Activated CD4-positive, alpha-beta memory T cell treated with anti-CD3 and anti-CD28 coated beads for 36 hours (primary cell): ENCODE measurements around the gene RPL37A. TPM values are rescaled to one million over a fixed set of nuclear protein-coding genes. Genes with fewer than 3 reads are reported as not detected.

ENCODE experiments used
- CTCF ChIA-PET: fragments of 350-600 bp; sonication (Branson Sonifier 250); formaldehyde crosslinking; loops from one replicate; lab custom pipeline; 2021; ENCODE audit warnings: antibody characterized with exemption, inconsistent platforms; lab: Charles Lee
- POLR2A ChIA-PET: fragments of 350-600 bp; sonication (Branson Sonifier 250); formaldehyde crosslinking; loops from one replicate; lab custom pipeline; 2021; ENCODE audit warnings: antibody characterized with exemption; lab: Charles Lee
- DNase-seq: peaks from one replicate; pipeline ENCODE4 v3.0.0-alpha.2; 2020
- H3K27ac Mint-ChIP-seq: one replicate; pipeline ENCODE4 v1.8.0; 2021; ENCODE audit warnings: mixed read lengths
- H3K27me3 Mint-ChIP-seq: one replicate; pipeline ENCODE4 v1.8.0; 2021; ENCODE audit warnings: mixed read lengths
- H3K36me3 Mint-ChIP-seq: one replicate; pipeline ENCODE4 v1.8.0; 2021; ENCODE audit warnings: mixed read lengths
- H3K4me1 Mint-ChIP-seq: one replicate; pipeline ENCODE4 v1.8.0; 2021; ENCODE audit warnings: low read depth, mixed read lengths
- H3K4me3 Mint-ChIP-seq: one replicate; pipeline ENCODE4 v1.8.0; 2021; ENCODE audit warnings: mild to moderate bottlenecking, mixed read lengths
- H3K9me3 Mint-ChIP-seq: one replicate; pipeline ENCODE4 v1.8.0; 2021; ENCODE audit warnings: mixed read lengths
- intact Hi-C: fragments of 100-400 bp; cut with micrococcal nuclease; formaldehyde crosslinking; loops from one replicate; pipeline ENCODE4 v1.15.1; 2023
- total RNA-seq, 2 experiments: library from RNA; stranded (reverse); gene quantifications; one replicate each; pipeline ENCODE4 v1.2.3, GENCODE V29; 2021

Gene RPL37A
- total RNA-seq, 2 experiments from 2014 or later: 4,165 to 4,237 TPM

DNA sequence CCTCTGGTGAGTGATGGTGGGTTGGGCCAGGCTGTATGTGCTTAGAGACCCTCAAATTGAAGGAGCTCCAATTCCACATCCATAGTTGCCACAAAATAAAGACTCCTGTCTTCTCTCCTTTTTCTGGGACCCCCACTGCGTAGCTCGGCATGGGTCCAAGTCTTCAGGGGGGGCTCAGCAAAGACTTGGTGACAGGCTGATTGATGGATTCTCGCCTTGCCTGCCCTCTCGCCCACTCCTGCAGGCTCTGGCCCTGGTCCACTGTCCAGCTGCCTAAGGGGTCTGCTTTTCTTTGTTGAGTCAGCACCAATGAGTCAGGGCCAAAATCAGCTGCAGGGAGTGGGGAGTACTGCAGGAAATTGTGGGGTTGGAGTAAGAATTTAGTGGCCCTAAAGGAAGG lies 21.5 kb downstream of the RPL37A start:
- H3K27me3 Mint-ChIP-seq: no peaks in the 10 kb centered on the region
- ChIA-PET POLR2A (interaction anchor here (0.9 kb wide), 1 partner anchor 13 kb away, joined by 4 read pairs; no protein-coding TSS in a partner anchor), CTCF (interaction anchor here (0.6 to 8.1 kb wide), 8 partner anchors 10 to 1195 kb away, joined by 3 to 171 read pairs (median 4); partner anchors contain the start of gene RPL37A)
- no peak overlapping the region for H3K4me3 Mint-ChIP-seq
- peaks cover 16% of the 10 kb centered on the region for H3K36me3 Mint-ChIP-seq
- no peaks in the 10 kb centered on the region for H3K9me3 Mint-ChIP-seq
- intact Hi-C loops: no loop called here
- no peak overlapping the region for H3K27ac Mint-ChIP-seq
- H3K4me1 Mint-ChIP-seq: no peaks in the 10 kb centered on the region
- no peak for DNase-seq

DNA sequence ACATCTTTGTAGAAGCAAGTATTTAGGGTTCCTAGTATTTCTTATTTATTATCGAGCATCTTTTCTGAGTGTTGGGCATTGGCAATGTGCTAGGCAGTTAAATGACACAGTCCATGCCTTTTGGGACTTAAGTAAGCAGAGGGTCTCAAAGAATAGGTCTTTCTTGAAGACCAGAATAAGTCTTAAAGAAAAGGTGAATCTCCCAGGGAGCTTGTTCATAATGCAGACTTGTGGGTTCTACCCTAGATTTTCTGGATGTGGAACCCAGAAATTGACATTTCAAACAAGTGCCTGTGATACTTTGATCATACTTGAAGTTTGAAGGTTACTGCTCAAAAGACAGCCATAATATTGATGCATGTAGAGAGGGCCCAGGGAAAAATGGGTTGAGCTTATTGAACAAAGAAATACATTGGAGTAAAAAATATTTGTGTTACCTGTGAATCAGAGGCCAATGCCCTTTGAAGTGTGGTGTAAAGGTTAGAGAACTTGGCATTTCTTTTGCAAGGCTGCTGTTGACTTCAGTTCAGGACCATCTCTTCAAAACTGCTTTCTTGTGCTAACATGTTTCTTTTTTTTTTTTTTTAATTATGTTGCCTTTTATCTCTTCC lies 24.4 kb downstream of the RPL37A start:
- no peak for DNase-seq
- no peaks in the 10 kb centered on the region for H3K27me3 Mint-ChIP-seq
- intact Hi-C loops: no loop called here
- POLR2A ChIA-PET: no interaction called here
- CTCF ChIA-PET: no interaction called here
- no peak overlapping the region for H3K27ac Mint-ChIP-seq
- peaks cover 16% of the 10 kb centered on the region for H3K36me3 Mint-ChIP-seq
- no peaks in the 10 kb centered on the region for H3K9me3 Mint-ChIP-seq
- no peaks in the 10 kb centered on the region for H3K4me1 Mint-ChIP-seq
- H3K4me3 Mint-ChIP-seq: no peak overlapping the region

DNA sequence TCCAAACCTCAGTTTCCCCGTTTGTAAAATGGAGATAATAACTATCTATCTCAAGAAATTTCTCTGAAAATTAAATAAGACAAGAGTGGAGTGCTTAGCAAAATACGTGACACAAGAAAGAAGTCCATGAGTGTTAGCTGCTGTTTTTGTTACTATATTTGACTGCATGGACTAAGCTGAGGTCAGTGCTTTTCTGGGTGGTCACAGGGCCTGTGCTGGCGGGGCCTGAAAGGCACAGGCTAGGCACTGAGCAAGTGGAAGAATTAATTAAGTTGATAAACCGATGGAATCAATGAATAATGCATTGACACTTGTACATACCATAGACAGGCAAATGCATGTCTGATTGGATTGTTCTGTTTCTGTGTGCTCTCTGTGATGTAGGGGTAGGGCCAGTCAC lies 27.3 kb downstream of the RPL37A start:
- Mint-ChIP-seq H3K36me3 (peaks cover 7% of the 10 kb centered on the region), H3K27me3 (no peaks in the 10 kb centered on the region), H3K4me3 (no peak overlapping the region), H3K27ac (no peak overlapping the region), H3K4me1 (no peaks in the 10 kb centered on the region), H3K9me3 (no peaks in the 10 kb centered on the region)
- ChIA-PET CTCF (interaction anchor here (1.3 kb wide), 1 partner anchor 145 kb away, joined by 3 read pairs; no protein-coding TSS in a partner anchor), POLR2A (no interaction called here)
- DNase-seq: no peak
- intact Hi-C loops: no loop called here

DNA sequence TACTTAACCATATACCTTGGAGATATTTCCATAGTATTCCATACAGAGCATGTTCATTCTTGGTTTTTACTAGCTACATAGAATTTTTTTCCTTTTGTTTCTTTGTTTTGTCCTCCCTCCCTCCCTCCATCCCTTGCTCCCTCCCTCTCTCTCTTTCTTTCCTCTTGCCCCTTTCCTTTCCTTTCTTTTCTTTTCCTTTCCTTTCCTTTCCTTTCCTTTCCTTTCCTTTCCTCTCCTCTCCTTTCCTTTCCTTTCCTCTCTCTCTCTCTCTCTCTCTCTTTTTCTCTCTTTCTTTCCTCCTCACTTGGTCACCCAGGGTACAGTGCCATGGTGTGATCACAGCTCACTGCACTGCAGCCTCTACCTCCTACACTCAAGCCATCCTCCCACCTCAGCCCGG lies 28.3 kb downstream of the RPL37A start:
- peaks cover 4% of the 10 kb centered on the region for H3K36me3 Mint-ChIP-seq
- POLR2A ChIA-PET: no interaction called here
- no peaks in the 10 kb centered on the region for H3K4me1 Mint-ChIP-seq
- no peaks in the 10 kb centered on the region for H3K9me3 Mint-ChIP-seq
- intact Hi-C loops: no loop called here
- CTCF ChIA-PET: interaction anchor here (1.0 kb wide), 1 partner anchor 9 kb away, joined by 5 read pairs; no protein-coding TSS in a partner anchor
- DNase-seq: no peak
- no peaks in the 10 kb centered on the region for H3K27me3 Mint-ChIP-seq
- no peak overlapping the region for H3K4me3 Mint-ChIP-seq
- no peak overlapping the region for H3K27ac Mint-ChIP-seq

DNA sequence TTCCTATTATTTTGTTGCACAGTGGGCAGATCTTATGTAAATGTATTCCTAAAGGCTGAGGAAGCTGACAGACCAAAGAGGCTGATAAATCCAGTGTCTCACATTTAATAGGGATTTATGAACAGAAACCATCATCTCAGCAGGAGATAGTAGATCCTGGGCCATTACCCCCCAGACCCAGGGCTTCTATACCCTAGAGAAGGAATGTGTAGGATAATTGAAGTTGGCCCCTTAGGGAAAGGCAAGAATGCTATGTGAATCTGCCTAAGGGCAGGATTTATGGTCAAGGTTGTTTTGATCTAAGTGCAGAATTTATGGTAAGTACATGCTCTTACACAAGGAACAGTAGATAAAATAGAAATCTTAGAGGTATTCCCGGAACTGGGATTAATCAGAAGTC lies 29.0 kb downstream of the RPL37A start:
- CTCF ChIA-PET: interaction anchor here (1.0 kb wide), 1 partner anchor 10 kb away, joined by 5 read pairs; no protein-coding TSS in a partner anchor
- H3K4me3 Mint-ChIP-seq: no peak overlapping the region
- peaks cover 4% of the 10 kb centered on the region for H3K36me3 Mint-ChIP-seq

DNA sequence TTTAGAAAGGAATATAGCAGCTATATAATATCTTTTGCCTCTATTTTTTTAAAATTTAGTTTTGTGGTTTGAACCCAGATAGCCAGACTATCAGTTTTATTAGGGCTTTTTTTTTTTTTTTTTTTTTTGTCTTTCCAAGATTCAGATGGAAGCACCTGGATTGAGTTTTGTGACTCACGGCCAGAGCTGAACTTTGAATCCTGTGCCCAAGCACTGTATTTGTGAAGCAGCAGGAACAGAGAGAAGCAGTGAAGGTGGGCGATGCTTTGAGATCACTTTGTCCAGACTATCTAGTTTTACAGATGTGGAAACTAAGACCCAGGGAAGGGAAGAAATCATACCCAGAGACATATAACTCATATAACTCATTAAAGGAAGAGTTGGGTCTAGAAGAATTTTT lies 33.9 kb downstream of the RPL37A start:
- H3K9me3 Mint-ChIP-seq: no peaks in the 10 kb centered on the region
- H3K4me1 Mint-ChIP-seq: peaks cover 5% of the 10 kb centered on the region
- no peaks in the 10 kb centered on the region for H3K36me3 Mint-ChIP-seq
- H3K4me3 Mint-ChIP-seq: no peak overlapping the region
- no peaks in the 10 kb centered on the region for H3K27me3 Mint-ChIP-seq
- no peak for DNase-seq
- ChIA-PET POLR2A (no interaction called here), CTCF (interaction anchor here (1.0 kb wide), 1 partner anchor 423 kb away, joined by 3 read pairs; no protein-coding TSS in a partner anchor)
- intact Hi-C loops: no loop called here
- H3K27ac Mint-ChIP-seq: no peak overlapping the region

More for the DNA sequence above, 29.0 kb downstream of the RPL37A start:
- no peaks in the 10 kb centered on the region for H3K4me1 Mint-ChIP-seq
- no peaks in the 10 kb centered on the region for H3K9me3 Mint-ChIP-seq
- POLR2A ChIA-PET: no interaction called here
- H3K27ac Mint-ChIP-seq: no peak overlapping the region
- intact Hi-C loops: no loop called here
- no peaks in the 10 kb centered on the region for H3K27me3 Mint-ChIP-seq
- DNase-seq: no peak

DNA sequence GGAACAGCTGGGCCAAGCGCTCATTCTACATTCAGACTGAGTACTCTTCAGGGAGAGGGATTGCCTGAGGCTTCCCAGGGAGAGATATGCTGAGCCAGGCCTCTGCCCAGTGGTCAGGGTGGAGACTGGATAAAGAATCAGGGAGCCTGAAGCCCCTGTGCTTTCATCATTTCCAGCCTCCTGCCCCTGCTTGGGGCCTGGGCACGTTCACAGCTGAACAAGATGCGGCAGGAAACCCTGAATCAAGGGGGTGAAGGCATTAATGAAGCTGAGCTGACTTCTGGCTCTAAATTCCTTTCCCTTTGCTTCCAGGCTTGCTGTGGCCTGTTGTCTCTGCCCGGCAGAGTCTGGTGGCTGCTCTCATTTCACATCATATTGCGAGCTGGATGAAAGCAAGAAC lies 35.0 kb downstream of the RPL37A start:
- POLR2A ChIA-PET: no interaction called here
- no peaks in the 10 kb centered on the region for H3K27me3 Mint-ChIP-seq
- DNase-seq: no peak
- no peak overlapping the region for H3K4me3 Mint-ChIP-seq
- CTCF ChIA-PET: no interaction called here
- peaks cover 5% of the 10 kb centered on the region for H3K4me1 Mint-ChIP-seq
- intact Hi-C loops: no loop called here
- H3K36me3 Mint-ChIP-seq: no peaks in the 10 kb centered on the region
- no peak overlapping the region for H3K27ac Mint-ChIP-seq
- H3K9me3 Mint-ChIP-seq: no peaks in the 10 kb centered on the region

DNA sequence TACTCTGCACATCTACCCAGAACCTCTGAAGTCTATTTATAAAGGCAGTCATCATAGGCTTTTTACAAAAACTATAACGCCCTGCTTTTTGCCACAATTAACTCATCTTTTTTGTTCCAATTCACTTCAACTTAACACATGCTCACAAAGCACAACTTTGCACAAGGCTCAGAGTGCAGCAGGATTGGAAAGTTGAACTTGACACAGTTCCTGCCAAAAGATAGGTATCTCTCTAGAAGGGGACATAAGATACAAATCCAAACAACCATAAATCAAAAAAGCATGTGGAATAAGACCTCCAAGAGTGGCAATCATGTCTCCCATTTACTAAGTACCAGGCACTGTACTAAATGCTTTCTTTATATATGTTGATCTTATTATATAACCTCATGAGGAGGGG lies 36.2 kb downstream of the RPL37A start:
- Mint-ChIP-seq H3K27me3 (no peaks in the 10 kb centered on the region), H3K4me1 (peaks cover 5% of the 10 kb centered on the region), H3K36me3 (no peaks in the 10 kb centered on the region), H3K4me3 (no peak overlapping the region), H3K9me3 (no peaks in the 10 kb centered on the region), H3K27ac (no peak overlapping the region)
- intact Hi-C loops: no loop called here
- POLR2A ChIA-PET: no interaction called here
- no peak for DNase-seq
- CTCF ChIA-PET: no interaction called here

DNA sequence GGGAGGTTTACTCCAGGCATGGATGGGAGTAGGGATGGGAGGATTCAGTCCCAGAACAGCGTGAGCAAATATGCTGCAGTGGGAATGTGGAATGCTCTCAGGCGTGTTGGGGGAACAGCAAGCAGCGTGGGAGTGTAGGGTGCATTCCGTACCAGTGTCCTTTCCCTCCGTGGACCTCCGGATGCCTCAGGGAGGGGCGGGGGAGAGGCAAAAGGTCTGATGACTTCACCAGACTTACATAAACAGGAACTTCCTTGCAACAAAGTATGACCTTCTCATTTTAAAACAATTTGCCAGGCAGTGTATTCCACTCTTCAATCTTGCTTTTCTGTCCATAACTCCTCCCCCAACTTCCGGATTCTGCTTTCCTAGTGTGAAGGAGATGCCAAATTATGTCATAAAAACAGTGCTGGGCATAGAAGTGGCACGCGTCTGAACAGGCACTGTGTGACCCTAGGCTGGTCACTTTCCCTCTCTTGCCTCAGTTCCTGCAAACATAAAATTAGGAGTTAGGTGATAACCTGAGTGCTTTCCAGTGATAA lies 36.9 kb downstream of the RPL37A start:
- no peak overlapping the region for H3K4me3 Mint-ChIP-seq
- CTCF ChIA-PET: no interaction called here
- no peaks in the 10 kb centered on the region for H3K27me3 Mint-ChIP-seq
- H3K27ac Mint-ChIP-seq: no peak overlapping the region
- no peaks in the 10 kb centered on the region for H3K36me3 Mint-ChIP-seq
- no peak for DNase-seq
- H3K9me3 Mint-ChIP-seq: no peaks in the 10 kb centered on the region
- H3K4me1 Mint-ChIP-seq: peaks cover 5% of the 10 kb centered on the region
- POLR2A ChIA-PET: no interaction called here
- intact Hi-C loops: no loop called here

DNA sequence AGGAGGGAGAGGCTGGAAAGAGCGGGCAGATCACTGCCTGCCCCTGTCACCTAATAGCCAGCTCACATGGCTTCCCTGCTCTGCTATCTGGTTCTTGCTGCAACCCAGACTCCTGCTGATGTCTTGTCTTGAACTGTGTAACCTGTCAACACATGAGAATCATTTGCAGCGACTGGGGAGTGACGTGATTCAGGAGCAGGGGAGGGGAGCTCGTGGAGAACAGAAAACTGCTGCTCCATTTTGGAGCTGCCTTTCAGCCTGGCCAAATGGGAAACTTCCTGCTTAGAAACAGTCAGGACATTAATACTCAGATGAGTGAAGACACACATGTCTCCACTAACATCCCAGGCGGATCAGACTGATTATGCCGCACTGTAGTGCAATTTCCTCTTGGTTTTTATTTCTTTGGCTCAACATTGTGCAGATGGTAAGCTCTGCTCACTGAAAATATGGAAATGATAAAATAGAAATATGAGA lies 38.1 kb downstream of the RPL37A start:
- no peak overlapping the region for H3K27ac Mint-ChIP-seq
- no peaks in the 10 kb centered on the region for H3K9me3 Mint-ChIP-seq
- no peak overlapping the region for H3K4me3 Mint-ChIP-seq
- ChIA-PET POLR2A (no interaction called here), CTCF (no interaction called here)
- intact Hi-C loops: no loop called here
- peaks cover 4% of the 10 kb centered on the region for H3K27me3 Mint-ChIP-seq
- no peaks in the 10 kb centered on the region for H3K36me3 Mint-ChIP-seq
- no peak for DNase-seq
- peaks cover 5% of the 10 kb centered on the region for H3K4me1 Mint-ChIP-seq

DNA sequence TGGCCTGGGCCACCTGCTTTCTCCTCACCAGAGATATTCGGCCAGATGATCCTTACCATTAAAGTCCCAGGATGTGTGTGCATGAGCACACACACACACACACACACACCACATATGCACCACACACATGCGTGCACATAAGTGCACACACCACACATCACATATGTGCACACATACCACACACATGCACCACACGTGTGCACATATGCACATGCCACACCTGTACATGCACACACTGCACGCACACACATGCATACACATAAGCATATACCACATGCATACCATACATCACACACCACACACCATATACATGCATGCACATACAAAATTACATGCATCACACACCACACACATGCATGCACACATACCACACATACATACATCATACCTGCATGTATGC lies 38.7 kb downstream of the RPL37A start:
- Mint-ChIP-seq H3K27me3 (peaks cover 4% of the 10 kb centered on the region), H3K4me3 (no peak overlapping the region), H3K27ac (no peak overlapping the region), H3K36me3 (no peaks in the 10 kb centered on the region), H3K9me3 (no peaks in the 10 kb centered on the region), H3K4me1 (peaks cover 5% of the 10 kb centered on the region)
- no peak for DNase-seq
- intact Hi-C loops: no loop called here
- ChIA-PET POLR2A (no interaction called here), CTCF (no interaction called here)

DNA sequence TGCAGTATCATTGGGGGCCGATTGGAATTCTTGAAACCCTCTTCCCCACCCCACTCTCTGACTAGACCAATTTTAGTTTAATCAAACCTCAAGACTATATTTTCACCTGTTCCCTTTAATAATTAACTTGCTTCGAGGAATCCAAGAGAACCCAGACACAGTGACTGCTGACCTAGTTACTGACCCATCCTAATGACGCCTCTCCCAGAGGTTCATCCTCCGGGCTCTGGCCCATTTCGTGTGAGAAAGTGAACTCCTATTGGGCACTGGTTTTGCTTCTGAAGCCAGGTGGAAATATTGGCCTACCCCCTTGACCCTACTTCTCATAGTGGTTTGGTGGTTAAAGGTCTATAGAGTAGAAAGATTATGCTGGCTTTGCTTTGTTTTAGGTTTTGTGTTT lies 39.9 kb downstream of the RPL37A start:
- Mint-ChIP-seq H3K27ac (no peak overlapping the region), H3K9me3 (no peaks in the 10 kb centered on the region), H3K27me3 (peaks cover 4% of the 10 kb centered on the region), H3K36me3 (no peaks in the 10 kb centered on the region), H3K4me1 (peaks cover 5% of the 10 kb centered on the region), H3K4me3 (no peak overlapping the region)
- CTCF ChIA-PET: no interaction called here
- intact Hi-C loops: no loop called here
- DNase-seq: no peak
- POLR2A ChIA-PET: no interaction called here

DNA sequence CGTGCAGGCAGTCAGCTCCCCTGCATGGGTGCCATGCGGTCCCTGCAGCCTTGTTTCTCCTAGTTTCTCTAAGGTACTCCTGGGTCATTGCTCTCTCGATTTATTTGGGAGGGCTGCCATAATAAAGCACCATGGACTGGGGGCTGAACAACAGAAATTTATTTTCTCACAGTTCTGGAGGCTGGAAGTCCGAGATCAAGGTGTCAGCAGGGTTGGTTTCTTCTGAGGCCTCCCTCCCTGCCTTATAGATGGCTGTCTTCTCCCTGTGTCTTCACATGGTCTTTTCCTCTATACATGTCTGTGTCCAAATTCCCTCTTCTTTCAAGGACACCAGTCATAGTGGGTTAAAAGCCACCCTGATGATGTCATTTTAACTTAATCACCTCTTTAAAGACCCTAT lies 40.5 kb downstream of the RPL37A start:
- DNase-seq: no peak
- H3K36me3 Mint-ChIP-seq: no peaks in the 10 kb centered on the region
- H3K27ac Mint-ChIP-seq: no peak overlapping the region
- peaks cover 5% of the 10 kb centered on the region for H3K4me1 Mint-ChIP-seq
- ChIA-PET POLR2A (no interaction called here), CTCF (no interaction called here)
- intact Hi-C loops: no loop called here
- no peak overlapping the region for H3K4me3 Mint-ChIP-seq
- H3K9me3 Mint-ChIP-seq: no peaks in the 10 kb centered on the region
- peaks cover 4% of the 10 kb centered on the region for H3K27me3 Mint-ChIP-seq
